Ascending aorta (tissue), 2 donors: ENCODE measurements around the gene MIEF1. TPM values are rescaled to one million over a fixed set of nuclear protein-coding genes. Genes with fewer than 3 reads are reported as not detected.

Experiments
- DNase-seq, 2 donors: peaks; one replicate each; pipeline ENCODE4 v3.0.0-alpha.2; 2019; ENCODE audit warnings: low spot score in 2 of 2
- H3K27ac ChIP-seq, 2 donors: fragments of 200-600 bp; sonication (generic); one replicate each; pipeline ENCODE4 v1.5.1; 2016 to 2017; ENCODE audit warnings: mild to moderate bottlenecking in 1 of 2
- H3K27me3 ChIP-seq: fragments of 200-600 bp; sonication (generic); one replicate; pipeline ENCODE4 v1.5.1; 2017
- H3K36me3 ChIP-seq, 2 donors: fragments of 200-600 bp; sonication (generic); one replicate each; pipeline ENCODE4 v1.5.1; 2016
- H3K4me1 ChIP-seq, 2 donors: fragments of 200-600 bp; sonication (generic); one replicate each; pipeline ENCODE4 v1.5.1; 2016 to 2017; ENCODE audit warnings: mild to moderate bottlenecking in 1 of 2
- H3K4me3 ChIP-seq, 2 donors: fragments of 200-600 bp; sonication (generic); one replicate each; pipeline ENCODE4 v1.5.1; 2016 to 2017; ENCODE audit warnings: mild to moderate bottlenecking in 1 of 2
- H3K9me3 ChIP-seq, 2 donors: fragments of 200-600 bp; sonication (generic); one replicate each; pipeline ENCODE4 v1.5.1; 2016
- CTCF ChIP-seq, 3 experiments: fragments of 200-600 bp in 2 of 3; fragments of 450-650 bp in 1 of 3; sonication (generic) in 2 of 3; IDR thresholded peaks; one replicate each; pipeline ENCODE4 v1.5.1; 2016 to 2019; ENCODE audit warnings: antibody characterized with exemption in 3 of 3, mild to moderate bottlenecking in 1 of 3, moderate library complexity in 1 of 3
- intact Hi-C: fragments of 100-400 bp; cut with DNase I; formaldehyde crosslinking; loops from one replicate; pipeline ENCODE4 v1.15.1; 2023
- total RNA-seq: library from RNA; depleted of rRNA; stranded (reverse); fragments of >200 nt; gene quantifications from one replicate; pipeline ENCODE4 v1.1.0, GENCODE V29; 2016

Gene MIEF1
- 22.5 TPM for total RNA-seq

- no peak for TF ChIP-seq CTCF (IDR thresholded peaks at IDR 0.05)
- intact Hi-C loops: loop anchor here (1.0 kb wide), 2 partner anchors 18 to 103 kb away; partner anchors contain the start of genes ATF4 and TAB1
- no peaks in the 10 kb centered on the region for H3K27me3 ChIP-seq
- peak within 1 kb of the TSS; percentile 96 to 99 for H3K4me3 ChIP-seq
- peak within 1 kb of the TSS; percentile 87 to 94 for H3K27ac ChIP-seq
- H3K36me3 ChIP-seq: peaks cover 28 to 31% of the 10 kb centered on the region in 2 donors
- H3K9me3 ChIP-seq: no peaks in the 10 kb centered on the region
- peaks cover 6 to 19% of the 10 kb centered on the region in 2 donors for H3K4me1 ChIP-seq
- peak; percentile 91 to 99 for DNase-seq
Measured at GRCh38 chr22:39502109-39502788, at the start of gene MIEF1. TSS of gene MIEF1 (plus strand) at chr22:39502290. CDS start at chr22:39511295, 9,005 bp downstream.

GRCh38 chr22:39452740-39453040 is 49.4 kb upstream of the MIEF1 start:
- H3K4me3 ChIP-seq: no peak overlapping the region
- DNase-seq: no peak
- no peak overlapping the region for H3K27ac ChIP-seq
- H3K36me3 ChIP-seq: no peaks in the 10 kb centered on the region
- no peaks in the 10 kb centered on the region for H3K4me1 ChIP-seq
- no peak for TF ChIP-seq CTCF (IDR thresholded peaks at IDR 0.05)
- intact Hi-C loops: no loop called here
- no peaks in the 10 kb centered on the region for H3K27me3 ChIP-seq
- H3K9me3 ChIP-seq: no peaks in the 10 kb centered on the region

GRCh38 chr22:39453765-39454378 is 48.2 kb upstream of the MIEF1 start:
- Histone ChIP-seq H3K9me3 (no peaks in the 10 kb centered on the region), H3K27ac (no peak overlapping the region)

GRCh38 chr22:39454385-39454871 is 47.7 kb upstream of the MIEF1 start:
- no peak overlapping the region for H3K4me3 ChIP-seq
- H3K36me3 ChIP-seq: no peaks in the 10 kb centered on the region
- no peak for DNase-seq
- TF ChIP-seq CTCF (IDR thresholded peaks at IDR 0.05): no peak
- H3K4me1 ChIP-seq: no peaks in the 10 kb centered on the region
- intact Hi-C loops: no loop called here
- no peaks in the 10 kb centered on the region for H3K9me3 ChIP-seq
- H3K27me3 ChIP-seq: peaks cover 8% of the 10 kb centered on the region
- H3K27ac ChIP-seq: no peak overlapping the region

More at GRCh38 chr22:39453765-39454378, 48.2 kb upstream of the MIEF1 start:
- TF ChIP-seq CTCF (IDR thresholded peaks at IDR 0.05): no peak
- H3K4me3 ChIP-seq: no peak overlapping the region
- H3K36me3 ChIP-seq: no peaks in the 10 kb centered on the region
- intact Hi-C loops: no loop called here
- H3K4me1 ChIP-seq: no peaks in the 10 kb centered on the region
- peaks cover 8% of the 10 kb centered on the region for H3K27me3 ChIP-seq
- DNase-seq: no peak

GRCh38 chr22:39456522-39457197 is 45.4 kb upstream of the MIEF1 start, which contains the start of gene MGAT3:
TSS of gene MGAT3 (plus strand) at chr22:39457012. CDS start at chr22:39487348, 30,336 bp downstream.
- H3K27me3 ChIP-seq: peaks cover 8% of the 10 kb centered on the region
- H3K27ac ChIP-seq: no peak within 1 kb of the TSS
- no peak for TF ChIP-seq CTCF (IDR thresholded peaks at IDR 0.05)
- H3K4me3 ChIP-seq: peak within 1 kb of the TSS; percentile 54 to 68
- no peak for DNase-seq
- no peaks in the 10 kb centered on the region for H3K36me3 ChIP-seq
- H3K4me1 ChIP-seq: no peaks in the 10 kb centered on the region
- no peaks in the 10 kb centered on the region for H3K9me3 ChIP-seq
- intact Hi-C loops: no loop called here
